K562 (cell line): Measurements from ENCODE around the gene ZCCHC14. TPM values are rescaled to one million over a fixed set of nuclear protein-coding genes. Genes with fewer than 3 reads are reported as not detected.
A peak's percentile ranks its signal among the peaks of the same experiment; 100 is the strongest.

Experiments
- ATF6 ChIP-seq: sonication (generic); formaldehyde crosslinking; IDR thresholded peaks from 2 replicates; pipeline ENCODE4 v1.4.0; 2020; ENCODE audit warnings: mild to moderate bottlenecking, missing genetic modification reagents
- BHLHE40 ChIP-seq: IDR thresholded peaks from 2 replicates; pipeline ENCODE4 v1.6.1; 2011; ENCODE audit warnings: low read length, improper control_type of control experiment
- BRD4 ChIP-seq: fragments of 200-600 bp; sonication (generic); IDR thresholded peaks from 2 replicates; pipeline ENCODE4 v1.6.1; 2017; ENCODE audit warnings: inconsistent platforms
- DLX4 ChIP-seq: fragments of 250-450 bp; sonication (Bioruptor Pico); IDR thresholded peaks from 2 replicates; pipeline ENCODE4 v1.6.1; 2021; ENCODE audit warnings: mild to moderate bottlenecking
- FOSL1 ChIP-seq: fragments of 200-800 bp; sonication (Bioruptor generic); conservative IDR thresholded peaks from 2 replicates; pipeline ENCODE4 v1.6.1; 2016; ENCODE audit warnings: missing genetic modification characterization, missing compliant biosample characterization
- HIVEP1 ChIP-seq: fragments of 250-450 bp; sonication (Bioruptor Pico); IDR thresholded peaks from 2 replicates; pipeline ENCODE4 v1.4.0; 2020; ENCODE audit warnings: mild to moderate bottlenecking
- ILK ChIP-seq: fragments of 450-650 bp; IDR thresholded peaks from 2 replicates; pipeline ENCODE4 v1.6.1; 2016; ENCODE audit warnings: missing genetic modification characterization, low read depth, mild to moderate bottlenecking, missing compliant biosample characterization, moderate library complexity, borderline replicate concordance
- LARP7 ChIP-seq: fragments of 450-650 bp; IDR thresholded peaks from 2 replicates; pipeline ENCODE4 v1.6.1; 2016
- MYNN ChIP-seq, 2 experiments: sonication (generic); formaldehyde crosslinking in 1 of 2; IDR thresholded peaks; 2 replicates each; pipeline versions ENCODE4 v1.5.0 to v1.6.1; 2016 to 2020; ENCODE audit warnings: antibody characterized with exemption in 1 of 2, missing genetic modification reagents in 1 of 2
- NR2C1 ChIP-seq, 2 experiments: fragments of 450-650 bp; IDR thresholded peaks; 2 replicates each; pipeline ENCODE4 v1.6.1; 2017; ENCODE audit warnings: mild to moderate bottlenecking in 2 of 2, antibody characterized with exemption in 1 of 2, inconsistent platforms in 1 of 2, missing compliant biosample characterization in 1 of 2, missing genetic modification characterization in 1 of 2
- NR2C2 ChIP-seq, 2 experiments: fragments of 200-800 bp in 1 of 2; sonication (Bioruptor generic) in 1 of 2; sonication (generic) in 1 of 2; formaldehyde crosslinking in 1 of 2; IDR thresholded peaks; 2 replicates each; pipeline versions ENCODE4 v1.6.1 to v1.8.0; 2016 to 2022; ENCODE audit warnings: mild to moderate bottlenecking in 1 of 2, missing compliant biosample characterization in 1 of 2, missing genetic modification characterization in 1 of 2, missing genetic modification reagents in 1 of 2
- PRMT5 ChIP-seq: sonication (generic); formaldehyde crosslinking; IDR thresholded peaks from 2 replicates; pipeline ENCODE4 v1.5.0; 2020; ENCODE audit warnings: missing genetic modification reagents
- RFX7 ChIP-seq: fragments of 250-450 bp; sonication (Bioruptor Pico); IDR thresholded peaks from 2 replicates; pipeline ENCODE4 v1.5.1; 2021; ENCODE audit warnings: mild to moderate bottlenecking
- SOX6 ChIP-seq: fragments of 450-650 bp; IDR thresholded peaks from 2 replicates; pipeline ENCODE4 v1.6.1; 2014; ENCODE audit warnings: mild to moderate bottlenecking
- TEAD1 ChIP-seq, 2 experiments: fragments of 450-650 bp in 1 of 2; sonication (generic) in 1 of 2; formaldehyde crosslinking; IDR thresholded peaks; 2 replicates each; pipeline versions ENCODE4 v1.4.0 to v1.8.0; 2020 to 2022; ENCODE audit warnings: mild to moderate bottlenecking in 2 of 2, missing genetic modification reagents in 1 of 2
- USF1 ChIP-seq: sonication (generic); formaldehyde crosslinking; IDR thresholded peaks from 2 replicates; pipeline ENCODE4 v1.9.0; 2022; ENCODE audit warnings: mild to moderate bottlenecking, missing genetic modification reagents
- ZBTB2 ChIP-seq: fragments of 450-650 bp; IDR thresholded peaks from 2 replicates; pipeline ENCODE4 v1.6.1; 2016; ENCODE audit warnings: antibody characterized with exemption
- ZHX1 ChIP-seq: fragments of 150-350 bp; conservative IDR thresholded peaks from 2 replicates; pipeline ENCODE4 v1.6.1; 2014; ENCODE audit warnings: low read length
- ZNF507 ChIP-seq: conservative IDR thresholded peaks from 2 replicates; pipeline ENCODE4 v1.6.1; 2017; ENCODE audit warnings: missing genetic modification characterization, missing compliant biosample characterization
- ZNF707 ChIP-seq: fragments of 250-450 bp; sonication (Bioruptor Pico); conservative IDR thresholded peaks from 2 replicates; pipeline ENCODE4 v1.8.0; 2022; ENCODE audit warnings: inconsistent platforms, mild to moderate bottlenecking, moderate library complexity
- polyA plus RNA-seq, 8 experiments: library from polyadenylated mRNA; depleted of rRNA in 4 of 8; stranded (reverse) in 5 of 8; unstranded in 3 of 8; fragments of >200 nt; fragmentation: Nextera tagmentation in 2 of 8; fragmentation: Illumina TruSeq in 1 of 8; extraction: Ambion mirVana in 2 of 8; extraction: Trizol in 1 of 8; gene quantifications; 2 replicates each; pipeline versions ENCODE4 v1.2.1 to v1.2.3, GENCODE V29; 2011 to 2014; ENCODE audit warnings: inconsistent platforms in 1 of 8, missing spikeins in 1 of 8
- total RNA-seq, 7 experiments: library from RNA; depleted of rRNA in 6 of 7; stranded (reverse); fragments of >200 nt in 6 of 7; fragmentation: Illumina TruSeq in 2 of 7; extraction: Trizol in 2 of 7; gene quantifications; 2 replicates each; pipeline versions ENCODE4 v1.2.1 to v1.2.3, GENCODE V29; 2011 to 2021; ENCODE audit warnings: low replicate concordance in 1 of 7

The ZCCHC14 gene
- total and polyA plus RNA-seq, 9 of the 15 experiments (the other 6 are each of a cell fraction or from before 2014, with no cell fraction given) = 1.5 to 12.4 (median 2.9) TPM

- 0 out of 2 replicates have a peak, but pooled peaks have one; percentile 1 for TF ChIP-seq ATF6 (CRISPR knock-in tag)
- TF ChIP-seq BRD4 = no peak
- no peak for TF ChIP-seq LARP7
- TF ChIP-seq ZNF707 (CRISPR knock-in tag) = no peak
- TF ChIP-seq NR2C1 (IDR thresholded peaks at IDR 0.05) = peak; percentile 48; the same call in 1 of the 2 replicates
- peak; percentile 54 for TF ChIP-seq NR2C1 (tag; IDR thresholded peaks at IDR 0.05)
- no peak for TF ChIP-seq TEAD1 (CRISPR knock-in tag; IDR thresholded peaks at IDR 0.05)
- no peak for TF ChIP-seq ZNF507 (tag)
- no peak; the same call in 1 of the 2 replicates for TF ChIP-seq MYNN (IDR thresholded peaks at IDR 0.05)
- TF ChIP-seq MYNN (CRISPR knock-in tag; IDR thresholded peaks at IDR 0.05) = no peak
- TF ChIP-seq ZBTB2 = peak; percentile 87
- peak; percentile 97 for TF ChIP-seq BHLHE40
- peak; percentile 68 for TF ChIP-seq NR2C2 (CRISPR knock-in tag; IDR thresholded peaks at IDR 0.05)
- peak; percentile 94 for TF ChIP-seq NR2C2 (tag; IDR thresholded peaks at IDR 0.05)
- TF ChIP-seq HIVEP1 (CRISPR knock-in tag) = no peak
- no peak for TF ChIP-seq RFX7 (CRISPR knock-in tag)
- TF ChIP-seq ILK (tag) = no peak
- TF ChIP-seq SOX6 = peak; percentile 42
- TF ChIP-seq USF1 (CRISPR knock-in tag) = peak; percentile 93
- no peak for TF ChIP-seq ZHX1
- no peak; the same call in none of the 2 replicates for TF ChIP-seq FOSL1
- TF ChIP-seq DLX4 (CRISPR knock-in tag) = no peak
- TF ChIP-seq PRMT5 (CRISPR knock-in tag) = no peak
Measured at GRCh38 chr16:87391950-87392820, 100.6 kb downstream of the ZCCHC14 start, which contains the start of gene MAP1LC3B (continued).
